Skin of body (tissue), 1 donor: ENCODE results near the gene OR52W1. TPM values are rescaled to one million over a fixed set of nuclear protein-coding genes. Genes with fewer than 3 reads are reported as not detected.

Experiments used
- total RNA-seq: library from RNA; depleted of rRNA; stranded (reverse); fragments of >200 nt; gene quantifications from one replicate; pipeline ENCODE4 v1.2.3, GENCODE V29; 2014

Gene OR52W1
- total RNA-seq, 1 donor from 2014 or later, result not detected

Other genes with a start within 250 kb of the OR52W1 start
- gene OR56A5, start 230.7 kb upstream of the OR52W1 start, total RNA-seq, result not detected
- gene OR52L1, start 212.2 kb upstream of the OR52W1 start, total RNA-seq, result not detected
- not detected for gene OR56A4, start 192.3 kb upstream of the OR52W1 start, total RNA-seq
- not detected for gene OR56A1, start 168.5 kb upstream of the OR52W1 start, total RNA-seq
- not detected for gene OR56B4, start 91.5 kb upstream of the OR52W1 start, total RNA-seq
- gene OR52B2, start 28.9 kb upstream of the OR52W1 start, total RNA-seq, result not detected
- gene C11orf42, start 6.3 kb downstream of the OR52W1 start, total RNA-seq, result not detected
- 17.9 TPM for gene FHIP1B, start 35.4 kb downstream of the OR52W1 start, total RNA-seq
- 0.49 TPM for gene CNGA4, start 39.9 kb downstream of the OR52W1 start, total RNA-seq
- gene CCKBR, start 60.6 kb downstream of the OR52W1 start, total RNA-seq, result 0.69 TPM
- 23.8 TPM for gene CAVIN3, start 121.3 kb downstream of the OR52W1 start, total RNA-seq
- gene SMPD1, start 191.2 kb downstream of the OR52W1 start, total RNA-seq, result 9.6 TPM
- 16.5 TPM for gene APBB1, start 219.9 kb downstream of the OR52W1 start, total RNA-seq
- 1.9 TPM for gene HPX, start 241.8 kb downstream of the OR52W1 start, total RNA-seq